Endothelial cell of hepatic sinusoid (primary cell): ENCODE results near the gene PHC2.

Experiments
- in situ Hi-C: cut with HindIII; loops from 2 replicates; pipeline ENCODE4 v1.10.0; 2017; ENCODE audit warnings: low sequenced_read_pairs

The PHC2 gene

DNA sequence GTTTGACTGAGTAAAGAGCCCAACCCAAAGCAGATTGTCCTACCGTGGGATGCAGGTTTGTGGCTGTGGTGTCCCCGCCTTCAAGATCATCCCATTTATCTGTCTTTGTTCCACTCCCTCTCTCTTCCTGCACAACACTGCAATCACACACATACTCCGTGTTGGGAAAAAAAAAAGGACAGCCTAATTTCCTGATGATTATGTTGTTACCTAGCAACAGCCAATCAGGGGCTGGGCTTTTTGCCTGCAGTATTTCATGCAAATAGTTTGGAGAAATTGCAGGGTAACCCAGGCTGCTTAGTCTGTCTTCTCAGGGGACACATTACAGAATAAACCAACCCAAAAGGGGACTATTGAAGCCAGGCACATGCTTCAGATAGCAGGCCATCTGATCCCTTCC, 38.3 kb downstream of the PHC2 start:
- in situ Hi-C loops = no loop called here

GRCh38 chr1:33392206-33392605, 38.7 kb downstream of the PHC2 start:
- in situ Hi-C loops = no loop called here

DNA sequence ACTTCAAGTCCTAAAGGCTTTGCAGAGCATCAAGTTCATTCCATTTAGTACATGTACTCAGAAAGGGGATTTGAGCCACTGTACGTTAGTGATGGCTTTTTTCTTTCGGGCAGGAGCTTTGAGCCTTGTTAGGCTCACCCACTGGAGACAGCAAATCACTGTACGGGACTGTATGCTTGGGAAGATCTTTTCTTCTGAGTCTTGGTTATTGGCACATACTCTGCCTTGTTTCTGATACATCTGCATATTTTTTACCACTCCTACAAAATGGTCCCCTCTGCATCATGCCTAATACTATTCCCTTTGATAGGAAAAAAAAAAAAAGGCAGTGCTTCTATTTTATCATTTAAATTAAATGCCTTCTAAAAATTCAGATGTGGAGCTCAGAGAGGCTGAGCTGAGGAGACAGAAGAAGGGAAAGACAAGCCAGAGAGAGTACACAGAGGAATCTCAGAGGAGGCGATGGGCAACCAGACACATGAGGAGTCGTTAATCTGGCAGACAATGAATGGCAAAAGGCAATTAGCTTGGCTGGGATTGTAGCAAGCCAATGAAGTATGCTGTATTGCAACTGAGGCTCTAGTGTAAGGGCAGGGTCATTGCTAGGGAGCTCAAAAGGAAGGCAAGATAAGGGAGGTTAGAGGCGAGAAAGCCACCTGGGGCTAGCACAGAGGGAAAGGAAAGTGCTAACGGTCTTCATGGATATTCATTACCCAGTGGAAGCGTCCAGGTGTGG, 39.4 kb downstream of the PHC2 start:
- in situ Hi-C loops = no loop called here

DNA sequence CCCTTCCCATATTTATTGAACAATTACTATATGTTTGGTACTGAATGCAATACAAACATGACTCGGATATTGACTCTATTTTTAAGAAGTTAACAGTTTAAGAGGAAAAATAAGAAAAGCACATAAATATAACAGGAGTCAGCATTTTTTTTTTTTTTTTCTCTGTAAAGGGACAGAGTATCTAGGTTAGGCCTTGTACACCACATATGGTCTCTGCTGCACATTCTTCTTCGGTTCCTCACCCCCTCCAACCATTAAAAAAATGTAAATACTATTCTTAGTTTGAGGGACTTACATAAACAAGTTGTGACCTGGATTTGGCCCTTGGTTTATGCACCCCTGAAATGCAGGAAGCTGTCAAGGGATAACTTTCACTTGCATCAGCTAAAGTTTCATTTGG, 40.4 kb downstream of the PHC2 start:
- in situ Hi-C loops = no loop called here

GRCh38 chr1:33388805-33389771, 41.8 kb downstream of the PHC2 start:
- in situ Hi-C loops = no loop called here

DNA sequence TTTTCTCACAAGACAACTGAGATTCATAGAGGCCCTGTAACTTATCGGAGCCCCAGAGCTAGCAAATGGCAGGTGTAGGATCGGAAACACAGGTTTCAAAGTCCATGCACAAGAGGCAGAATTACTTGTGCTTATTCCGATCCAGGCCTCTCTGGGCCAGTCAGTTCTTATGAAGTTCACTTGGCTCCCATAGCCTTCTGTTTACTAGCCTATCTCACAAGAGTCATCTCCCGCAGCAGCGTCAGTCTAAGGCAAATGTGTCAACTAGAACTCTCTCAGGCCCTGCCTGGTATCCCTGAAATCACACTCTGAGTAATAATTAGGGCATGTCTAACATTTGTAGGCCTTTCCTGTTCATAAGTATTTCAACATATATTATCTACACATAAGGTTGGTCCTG, 43.3 kb downstream of the PHC2 start:
- in situ Hi-C loops = no loop called here

GRCh38 chr1:33385251-33385650, 45.6 kb downstream of the PHC2 start:
- in situ Hi-C loops = no loop called here

DNA sequence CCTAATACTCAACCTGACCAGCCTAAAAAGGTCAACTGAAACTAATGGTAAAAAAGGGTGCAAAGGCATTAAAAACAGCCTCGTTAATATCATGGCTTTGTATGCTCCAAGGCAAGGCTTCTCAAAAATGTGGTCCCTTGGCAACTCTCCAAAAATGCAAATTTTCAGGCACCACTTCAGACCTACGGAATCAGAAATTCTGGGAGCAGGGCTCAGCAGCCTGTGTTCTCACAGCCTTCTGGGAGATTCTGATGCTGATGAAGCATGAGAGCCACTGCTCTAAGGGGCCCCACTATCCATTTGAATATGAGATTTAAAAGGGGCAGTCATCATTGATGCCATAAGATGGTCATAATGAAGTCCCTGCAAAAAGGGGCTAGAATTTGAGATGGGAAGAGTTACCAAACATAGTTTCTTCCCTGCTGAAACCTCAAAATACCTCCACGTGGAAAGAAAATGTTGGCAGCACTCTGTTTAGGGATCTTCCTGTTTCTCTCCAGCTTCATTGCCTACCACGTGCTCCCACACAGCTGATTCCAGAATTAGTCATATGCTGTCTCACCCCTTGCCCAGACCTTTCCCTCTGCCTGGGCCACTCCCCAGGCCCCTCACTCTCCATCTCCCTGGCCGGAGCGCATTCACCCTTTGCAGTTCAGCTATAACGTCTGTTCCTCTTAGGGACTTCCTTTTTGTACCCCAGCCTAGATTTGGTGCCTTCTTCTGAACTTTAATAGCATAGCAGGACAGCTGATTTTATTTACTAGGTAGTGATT, 46.7 kb downstream of the PHC2 start:
- in situ Hi-C loops = loop anchor here (5.0 kb wide), 2 partner anchors 43 to 87 kb away; no protein-coding TSS in a partner anchor

- in situ Hi-C loops = loop anchor here (5.0 kb wide), 2 partner anchors 44 to 86 kb away; no protein-coding TSS in a partner anchor
These were observed 47.4 kb downstream of the PHC2 start for GRCh38 chr1:33383489-33383888.

DNA sequence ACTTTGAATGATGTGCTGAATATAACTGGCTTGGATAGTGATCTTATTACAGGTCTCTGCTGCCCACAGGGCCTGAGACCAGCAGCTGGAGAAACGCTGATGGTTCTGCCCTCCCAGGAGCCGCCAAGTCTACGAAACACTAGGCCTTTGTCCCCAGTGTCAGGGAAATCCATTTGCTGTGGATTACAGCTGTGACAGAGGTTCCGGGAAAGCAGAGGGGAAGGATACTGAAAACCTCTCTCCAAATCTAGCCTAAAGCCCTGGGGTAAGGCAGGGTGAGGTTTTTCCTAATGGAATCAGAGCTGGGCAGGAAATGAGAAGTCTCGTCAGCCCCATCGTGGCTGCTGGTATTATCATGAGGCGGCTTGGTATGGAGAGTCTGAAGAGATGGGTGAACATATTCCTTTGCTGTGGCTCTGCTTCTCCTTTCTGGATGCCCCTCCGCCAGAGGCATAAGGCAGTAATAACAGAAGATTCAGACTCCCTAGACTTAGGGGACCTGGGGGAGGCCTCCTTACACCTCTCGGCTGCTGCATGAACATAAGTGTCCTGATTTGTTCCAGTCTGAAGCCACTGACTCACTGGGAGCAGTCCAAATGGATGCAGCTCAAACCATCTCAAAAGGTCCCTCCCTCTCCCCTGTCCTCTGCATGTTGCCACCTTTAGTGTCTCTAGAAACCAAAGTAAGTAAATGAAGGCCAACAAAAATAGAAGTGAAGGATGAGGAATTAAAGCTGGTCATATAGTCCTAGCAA, 48.1 kb downstream of the PHC2 start:
- in situ Hi-C loops = loop anchor here (5.0 kb wide), 2 partner anchors 44 to 86 kb away; no protein-coding TSS in a partner anchor

- in situ Hi-C loops = loop anchor here (5.0 kb wide), 2 partner anchors 45 to 85 kb away; no protein-coding TSS in a partner anchor
These were observed 48.9 kb downstream of the PHC2 start for GRCh38 chr1:33381977-33382376.

DNA sequence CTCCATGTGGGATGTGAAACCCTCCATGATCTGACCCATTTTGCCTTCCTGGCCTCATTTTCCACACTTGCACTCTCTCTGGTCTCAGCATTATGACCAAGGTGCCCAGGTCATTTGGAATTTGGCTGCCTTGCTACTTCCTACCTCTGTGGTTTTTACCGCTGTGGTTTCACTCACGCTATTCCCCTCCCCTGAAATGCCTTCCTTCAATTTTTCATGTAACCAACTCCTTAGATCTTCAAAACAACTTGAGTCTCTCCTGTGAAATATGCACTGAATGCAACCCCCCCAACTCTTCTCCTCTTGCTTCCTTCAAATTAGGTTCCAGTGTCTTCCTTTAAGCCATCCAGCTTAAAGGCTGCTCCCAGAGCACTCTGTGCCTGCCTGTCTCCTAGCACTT, 50.1 kb downstream of the PHC2 start:
- in situ Hi-C loops = loop anchor here (5.0 kb wide), 2 partner anchors 46 to 84 kb away; no protein-coding TSS in a partner anchor

- in situ Hi-C loops = loop anchor here (5.0 kb wide), 2 partner anchors 48 to 82 kb away; no protein-coding TSS in a partner anchor
These were observed 51.1 kb downstream of the PHC2 start for GRCh38 chr1:33379631-33380354.

DNA sequence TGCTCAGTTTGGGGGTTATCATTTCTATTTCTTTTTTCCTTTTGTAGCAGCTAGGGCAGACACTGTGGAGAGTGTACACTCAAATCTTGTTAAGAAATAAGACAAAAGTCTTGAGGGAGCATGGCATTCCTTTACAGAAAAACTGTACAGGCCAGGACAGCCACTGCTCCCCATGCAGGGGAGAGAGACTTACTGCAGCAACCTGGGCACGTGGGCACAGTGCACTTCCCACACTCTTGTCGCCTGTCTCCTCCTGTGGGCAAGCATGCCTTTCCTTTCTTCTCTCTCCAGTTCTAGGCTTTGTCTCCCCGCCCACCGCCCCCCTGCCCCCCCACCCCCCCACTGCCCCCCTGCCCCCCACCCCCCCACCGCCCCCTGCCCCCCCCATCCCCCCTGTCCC, 51.9 kb downstream of the PHC2 start:
- in situ Hi-C loops = no loop called here

DNA sequence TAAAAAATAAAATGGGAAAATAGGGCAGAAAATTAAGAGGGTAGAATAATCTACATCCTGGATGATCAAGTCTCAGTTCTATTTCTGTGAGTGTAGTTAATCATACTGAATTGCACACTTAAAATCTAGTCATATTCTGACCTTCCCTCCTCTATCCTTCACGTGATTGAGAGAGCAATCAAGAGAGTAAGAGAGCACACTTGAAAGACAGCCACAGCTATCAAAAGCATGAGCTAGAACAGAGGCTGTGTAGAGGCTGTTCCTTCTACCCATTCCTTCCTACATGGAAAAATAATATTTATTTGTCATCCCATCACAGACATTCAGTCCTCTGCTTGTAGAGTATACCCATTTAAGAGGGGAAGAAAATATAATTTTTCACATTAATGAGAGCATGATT, 52.4 kb downstream of the PHC2 start:
- in situ Hi-C loops = no loop called here

GRCh38 chr1:33377756-33378155, 53.1 kb downstream of the PHC2 start:
- in situ Hi-C loops = no loop called here

DNA sequence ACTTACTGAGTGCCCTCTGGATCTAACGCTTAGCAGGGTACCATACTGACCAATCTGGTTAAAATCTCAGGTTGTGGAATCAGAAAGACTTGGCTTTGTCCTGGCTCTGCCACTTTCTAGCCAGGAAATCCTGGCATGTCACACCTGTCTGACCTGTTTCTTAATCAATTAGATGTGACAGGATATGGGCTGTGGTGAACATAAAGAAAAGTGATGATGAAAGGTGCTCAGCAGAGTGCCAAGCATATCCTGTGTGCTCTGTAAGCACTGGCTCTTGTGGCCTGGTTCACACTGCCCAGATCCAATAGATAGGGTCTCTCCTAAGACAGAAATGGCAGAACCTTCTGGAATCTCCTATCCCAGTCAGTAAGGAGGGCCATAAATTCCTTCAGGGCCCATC, 53.9 kb downstream of the PHC2 start:
- in situ Hi-C loops = no loop called here

DNA sequence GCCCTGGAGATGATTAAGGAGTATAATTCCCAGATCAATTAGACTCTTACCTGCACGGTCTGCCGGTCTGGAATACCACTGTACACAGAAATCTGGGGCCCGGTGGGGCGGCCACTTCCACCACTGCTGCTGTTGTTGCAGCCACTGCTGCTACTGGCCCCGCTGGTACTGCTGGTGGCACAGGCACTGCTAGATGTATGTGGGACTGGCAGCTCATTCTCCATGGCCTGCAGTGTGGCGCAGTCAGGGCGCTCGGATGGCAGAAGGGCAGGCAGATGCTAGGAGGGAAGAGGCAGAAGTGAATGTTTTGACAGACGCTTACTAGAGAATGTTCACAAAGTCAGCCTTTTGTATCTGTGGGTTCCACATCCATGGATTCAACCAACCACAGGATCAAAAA, 55.6 kb downstream of the PHC2 start:
- in situ Hi-C loops = no loop called here

GRCh38 chr1:33374336-33375105, 56.4 kb downstream of the PHC2 start:
- in situ Hi-C loops = no loop called here
